ENCODE data around the gene NR2F1.

NR2F1 gene

GRCh38 chr5:93609762-93610161, 26.7 kb downstream of the NR2F1 start:
- Histone ChIP-seq H3K4me2 (ENCODE audit: low read depth, low read length) (no peak overlapping the region), H3K27me3 (replicated peaks; ENCODE audit: insufficient read depth, low read length) (peaks cover 9% of the 10 kb centered on the region), H3K9ac (ENCODE audit: low read length) (no peak overlapping the region), H3K4me3 (ENCODE audit: low read length) (no peak overlapping the region), H3K79me2 (ENCODE audit: low read length) (no peaks in the 10 kb centered on the region), H3K9me3 (replicated peaks; ENCODE audit: insufficient read depth, low read length) (no peaks in the 10 kb centered on the region), H2AFZ (ENCODE audit: low read length) (no peak overlapping the region), H3K27ac (ENCODE audit: low read length) (no peak overlapping the region), H4K20me1 (ENCODE audit: insufficient read depth, low read length) (no peaks in the 10 kb centered on the region), H3K4me1 (ENCODE audit: low read length) (no peaks in the 10 kb centered on the region), H3K9me2 (replicated peaks; ENCODE audit: insufficient read depth, low read length) (no peaks in the 10 kb centered on the region), H3F3A (ENCODE audit: insufficient read depth, low read length) (no peaks in the 10 kb centered on the region), H3K36me3 (replicated peaks; ENCODE audit: insufficient read depth, low read length) (no peaks in the 10 kb centered on the region)
- TF ChIP-seq, protein P1, sequence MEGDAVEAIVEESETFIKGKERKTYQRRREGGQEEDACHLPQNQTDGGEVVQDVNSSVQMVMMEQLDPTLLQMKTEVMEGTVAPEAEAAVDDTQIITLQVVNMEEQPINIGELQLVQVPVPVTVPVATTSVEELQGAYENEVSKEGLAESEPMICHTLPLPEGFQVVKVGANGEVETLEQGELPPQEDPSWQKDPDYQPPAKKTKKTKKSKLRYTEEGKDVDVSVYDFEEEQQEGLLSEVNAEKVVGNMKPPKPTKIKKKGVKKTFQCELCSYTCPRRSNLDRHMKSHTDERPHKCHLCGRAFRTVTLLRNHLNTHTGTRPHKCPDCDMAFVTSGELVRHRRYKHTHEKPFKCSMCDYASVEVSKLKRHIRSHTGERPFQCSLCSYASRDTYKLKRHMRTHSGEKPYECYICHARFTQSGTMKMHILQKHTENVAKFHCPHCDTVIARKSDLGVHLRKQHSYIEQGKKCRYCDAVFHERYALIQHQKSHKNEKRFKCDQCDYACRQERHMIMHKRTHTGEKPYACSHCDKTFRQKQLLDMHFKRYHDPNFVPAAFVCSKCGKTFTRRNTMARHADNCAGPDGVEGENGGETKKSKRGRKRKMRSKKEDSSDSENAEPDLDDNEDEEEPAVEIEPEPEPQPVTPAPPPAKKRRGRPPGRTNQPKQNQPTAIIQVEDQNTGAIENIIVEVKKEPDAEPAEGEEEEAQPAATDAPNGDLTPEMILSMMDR (IDR thresholded peaks at IDR 0.05; ENCODE audit: low read length) = no peak
- TF ChIP-seq EZH2phosphoT487 (IDR thresholded peaks at IDR 0.05; ENCODE audit: low read length) = no peak
- no peak for DNase-seq

DNA sequence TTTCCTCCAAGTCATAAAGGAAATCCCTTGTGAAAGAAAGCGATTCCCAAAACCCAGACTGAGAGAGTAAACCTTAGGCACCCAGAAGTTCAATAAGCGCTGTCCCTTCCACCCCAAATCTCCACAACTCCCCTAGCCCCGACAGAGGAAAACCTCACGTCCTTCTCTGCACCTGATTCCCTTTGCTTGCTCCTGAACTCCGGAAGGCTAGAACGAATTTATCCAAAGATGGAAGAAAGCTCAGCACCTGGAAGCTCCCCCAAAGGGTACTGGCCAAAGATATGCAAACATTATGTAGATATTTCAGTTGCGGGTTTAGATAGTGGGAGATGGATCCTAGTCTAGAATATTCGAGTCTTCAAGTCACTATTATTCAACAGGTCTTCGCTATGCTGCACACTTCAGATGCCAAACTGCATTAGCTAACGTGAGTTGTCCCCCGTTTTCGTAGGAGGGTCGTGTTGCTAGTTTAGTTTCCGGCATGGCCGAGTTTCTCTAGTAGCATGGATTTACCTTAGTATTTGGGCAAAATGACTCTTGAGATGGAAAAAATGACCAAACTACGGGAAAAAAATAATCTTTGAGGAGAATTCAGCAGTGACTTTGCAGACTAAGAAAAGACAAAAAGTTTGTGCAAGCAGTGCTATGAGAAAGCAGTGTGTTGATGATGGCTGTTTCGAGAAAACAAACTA, 27.7 kb downstream of the NR2F1 start:
- no peak overlapping the region for H3K9ac ChIP-seq (ENCODE audit: low read length)
- H3K4me2 ChIP-seq (ENCODE audit: low read depth, low read length) = no peak overlapping the region
- no peak overlapping the region for H2AFZ ChIP-seq (ENCODE audit: low read length)
- no peaks in the 10 kb centered on the region for H3K36me3 ChIP-seq (replicated peaks; ENCODE audit: insufficient read depth, low read length)
- no peaks in the 10 kb centered on the region for H4K20me1 ChIP-seq (ENCODE audit: insufficient read depth, low read length)
- DNase-seq = no peak
- H3F3A ChIP-seq (ENCODE audit: insufficient read depth, low read length) = no peaks in the 10 kb centered on the region
- H3K27ac ChIP-seq (ENCODE audit: low read length) = no peak overlapping the region
- TF ChIP-seq EZH2phosphoT487 (IDR thresholded peaks at IDR 0.05; ENCODE audit: low read length) = no peak
- TF ChIP-seq, protein P1 (IDR thresholded peaks at IDR 0.05; ENCODE audit: low read length) = no peak
- no peaks in the 10 kb centered on the region for H3K9me3 ChIP-seq (replicated peaks; ENCODE audit: insufficient read depth, low read length)
- peaks cover 9% of the 10 kb centered on the region for H3K27me3 ChIP-seq (replicated peaks; ENCODE audit: insufficient read depth, low read length)
- H3K4me3 ChIP-seq (ENCODE audit: low read length) = no peak overlapping the region
- H3K9me2 ChIP-seq (replicated peaks; ENCODE audit: insufficient read depth, low read length) = no peaks in the 10 kb centered on the region
- no peaks in the 10 kb centered on the region for H3K4me1 ChIP-seq (ENCODE audit: low read length)
- H3K79me2 ChIP-seq (ENCODE audit: low read length) = no peaks in the 10 kb centered on the region

DNA sequence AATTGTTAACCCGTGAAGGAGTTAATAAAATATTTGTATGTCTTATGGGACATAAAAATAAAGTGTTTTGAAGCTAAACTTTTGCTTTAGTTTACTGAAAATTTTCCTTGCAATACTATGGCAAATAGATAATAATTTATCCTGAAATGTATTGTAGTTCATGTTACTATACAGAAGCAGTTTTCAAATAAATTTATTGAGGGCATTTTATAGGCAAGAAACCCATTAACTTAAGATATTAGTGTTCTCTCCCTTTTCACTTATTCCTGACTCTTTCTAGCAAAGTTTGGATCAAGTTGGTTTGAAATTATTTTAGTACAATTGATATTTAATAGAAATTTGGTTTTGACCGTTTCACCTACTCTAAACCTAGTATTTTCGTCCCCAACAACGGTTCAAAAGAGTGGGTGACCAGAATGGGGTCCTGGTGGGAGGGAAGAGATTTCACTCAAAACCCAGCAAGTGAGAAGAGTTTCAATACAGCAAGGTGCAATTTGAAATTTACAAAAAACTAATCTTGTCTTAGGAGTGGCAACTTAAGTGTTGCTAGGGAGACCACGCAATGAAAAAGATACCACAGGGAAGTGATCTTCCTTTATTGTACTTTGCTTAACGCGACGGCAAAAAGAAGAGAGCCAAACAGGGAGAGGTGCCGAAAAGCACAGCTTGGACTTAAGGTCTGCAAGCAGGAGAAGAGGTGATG, 28.4 kb downstream of the NR2F1 start:
- Histone ChIP-seq H3K4me1 (ENCODE audit: low read length) (no peaks in the 10 kb centered on the region), H3F3A (ENCODE audit: insufficient read depth, low read length) (no peaks in the 10 kb centered on the region), H3K27me3 (replicated peaks; ENCODE audit: insufficient read depth, low read length) (peaks cover 9% of the 10 kb centered on the region), H3K9me2 (replicated peaks; ENCODE audit: insufficient read depth, low read length) (no peaks in the 10 kb centered on the region), H2AFZ (ENCODE audit: low read length) (no peak overlapping the region), H3K79me2 (ENCODE audit: low read length) (no peaks in the 10 kb centered on the region), H3K27ac (ENCODE audit: low read length) (no peak overlapping the region), H3K9ac (ENCODE audit: low read length) (no peak overlapping the region), H3K4me3 (ENCODE audit: low read length) (no peak overlapping the region), H3K9me3 (replicated peaks; ENCODE audit: insufficient read depth, low read length) (no peaks in the 10 kb centered on the region), H3K36me3 (replicated peaks; ENCODE audit: insufficient read depth, low read length) (no peaks in the 10 kb centered on the region), H3K4me2 (ENCODE audit: low read depth, low read length) (peak overlapping the region; percentile 37; the same call in 1 of the 2 replicates), H4K20me1 (ENCODE audit: insufficient read depth, low read length) (no peaks in the 10 kb centered on the region)
- TF ChIP-seq, protein P1 (IDR thresholded peaks at IDR 0.05; ENCODE audit: low read length) = no peak
- no peak for TF ChIP-seq EZH2phosphoT487 (IDR thresholded peaks at IDR 0.05; ENCODE audit: low read length)
- TF ChIP-seq EZH2 (optimal IDR thresholded peaks at IDR 0.05; ENCODE audit: low read depth, low read length) = no peak
- DNase-seq = no peak

Measured in MM.1S (cell line).